ENCODE results near the gene MAS1.

The MAS1 gene

DNA sequence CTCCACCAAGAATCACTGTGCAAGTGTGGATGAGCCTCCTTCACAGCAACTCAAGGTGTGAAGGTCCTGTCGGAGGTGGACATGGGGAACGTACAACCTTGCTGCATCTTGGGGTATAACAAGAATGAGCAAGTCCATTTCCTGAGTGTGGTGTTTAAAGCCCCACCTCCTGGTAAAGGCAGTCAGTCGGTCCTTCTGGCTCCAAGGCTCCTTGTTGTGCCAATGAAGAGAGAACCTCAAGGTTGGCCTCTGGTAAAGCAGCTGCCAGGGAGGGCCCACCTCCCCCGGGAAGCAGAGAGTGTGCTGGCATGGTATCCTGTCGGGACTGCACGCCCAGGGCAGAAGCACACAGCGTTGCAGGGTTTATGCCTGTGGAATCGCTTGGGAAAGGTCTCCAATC is 12.4 kb upstream of the MAS1 start:
- Histone ChIP-seq H3K27ac (ENCODE audit: low read depth in 2 of 2, low read length in 2 of 2) (no peak overlapping the region), H3K9me3 (ENCODE audit: control insufficient read depth in 2 of 2, low read length in 2 of 2) (no peaks in the 10 kb centered on the region), H3K4me3 (ENCODE audit: low read length in 2 of 2) (no peak overlapping the region), H3K27me3 (ENCODE audit: control insufficient read depth in 2 of 2, insufficient read depth in 2 of 2, low read length in 2 of 2) (peaks cover 0 to 3% of the 10 kb centered on the region in 2 donors), H3K9ac (ENCODE audit: low read depth in 1 of 2, low read length in 2 of 2) (no peak overlapping the region), H3K4me1 (ENCODE audit: control insufficient read depth in 2 of 2, insufficient read depth in 2 of 2, low read length in 2 of 2) (no peaks in the 10 kb centered on the region), H3K36me3 (ENCODE audit: control insufficient read depth in 2 of 2, insufficient read depth in 2 of 2, low read length in 2 of 2) (no peaks in the 10 kb centered on the region)

DNA sequence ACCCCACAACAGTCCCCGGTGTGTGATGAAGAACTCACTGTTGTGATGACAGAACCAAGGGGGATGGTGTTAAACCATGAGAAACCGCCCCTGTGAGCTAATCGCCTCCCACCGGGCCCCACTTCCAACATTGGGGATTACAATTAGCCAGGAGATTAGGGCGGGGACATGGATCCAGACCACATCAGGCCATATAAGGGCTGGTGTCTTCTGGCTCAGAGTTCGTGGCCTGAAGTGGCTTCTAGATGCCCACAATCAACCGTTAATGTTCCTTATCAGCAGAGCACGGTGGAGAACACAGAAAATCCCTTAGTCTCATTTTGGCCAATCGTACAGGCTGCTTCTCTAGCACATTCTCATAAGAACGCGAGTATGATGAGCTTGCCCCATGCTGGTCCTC is 10.9 kb upstream of the MAS1 start:
- Histone ChIP-seq H3K4me3 (ENCODE audit: low read length in 2 of 2) (no peak overlapping the region), H3K9me3 (ENCODE audit: control insufficient read depth in 2 of 2, low read length in 2 of 2) (no peaks in the 10 kb centered on the region), H3K4me1 (ENCODE audit: control insufficient read depth in 2 of 2, insufficient read depth in 2 of 2, low read length in 2 of 2) (no peaks in the 10 kb centered on the region), H3K27me3 (ENCODE audit: control insufficient read depth in 2 of 2, insufficient read depth in 2 of 2, low read length in 2 of 2) (peaks cover 0 to 3% of the 10 kb centered on the region in 2 donors), H3K36me3 (ENCODE audit: control insufficient read depth in 2 of 2, insufficient read depth in 2 of 2, low read length in 2 of 2) (no peaks in the 10 kb centered on the region), H3K9ac (ENCODE audit: low read depth in 1 of 2, low read length in 2 of 2) (no peak overlapping the region), H3K27ac (ENCODE audit: low read depth in 2 of 2, low read length in 2 of 2) (no peak overlapping the region)

DNA sequence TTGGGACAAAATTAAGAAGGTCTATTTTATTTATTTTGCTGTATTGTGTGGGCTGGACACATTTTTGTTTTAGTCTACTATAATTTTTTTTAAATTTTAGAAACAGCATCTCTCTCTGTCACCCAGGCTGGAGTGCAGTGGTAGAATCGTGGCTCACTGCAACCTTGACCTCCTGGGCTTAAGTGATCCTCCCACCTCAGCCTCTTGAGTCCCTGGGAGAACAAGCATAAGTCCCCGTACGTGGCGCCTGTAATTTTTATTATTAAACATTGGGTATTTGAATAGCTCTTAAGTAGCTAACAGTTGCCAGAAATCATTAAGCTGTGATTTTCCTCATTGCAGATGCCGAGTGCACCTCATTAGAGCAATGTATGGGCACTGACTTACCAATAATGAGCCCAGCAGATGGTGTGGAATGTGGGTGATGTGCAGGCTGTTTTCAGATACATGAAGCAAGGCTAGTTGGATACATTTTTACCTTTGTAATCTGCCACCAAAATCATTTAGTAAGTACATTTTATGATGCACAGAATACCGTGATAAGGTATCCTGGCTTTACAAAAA is 10.3 kb upstream of the MAS1 start:
- no peak overlapping the region for H3K4me3 ChIP-seq (ENCODE audit: low read length in 2 of 2)

DNA sequence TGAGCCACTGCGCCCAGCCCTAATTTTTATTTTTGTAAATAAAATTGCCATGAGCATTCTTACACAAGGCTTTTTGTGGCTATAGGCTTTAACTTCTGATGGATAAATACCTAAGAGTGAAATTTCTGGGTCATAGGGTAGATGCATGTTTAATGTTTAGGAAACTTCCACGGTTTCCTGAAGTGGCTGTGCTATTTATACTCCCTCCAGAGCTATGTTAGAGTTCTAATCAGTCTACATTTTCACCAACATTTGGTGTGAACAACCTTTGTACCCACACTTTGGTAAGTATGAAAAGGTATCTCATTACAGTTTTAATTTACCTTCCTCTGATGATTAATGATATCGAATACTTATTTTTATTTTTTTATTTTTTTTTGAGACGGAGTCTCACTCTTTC is 6.1 kb upstream of the MAS1 start:
- H3K9me3 ChIP-seq (ENCODE audit: control insufficient read depth in 2 of 2, low read length in 2 of 2), result no peaks in the 10 kb centered on the region
- H3K4me3 ChIP-seq (ENCODE audit: low read length in 2 of 2), result no peak overlapping the region
- H3K36me3 ChIP-seq (ENCODE audit: control insufficient read depth in 2 of 2, insufficient read depth in 2 of 2, low read length in 2 of 2), result no peaks in the 10 kb centered on the region
- no peaks in the 10 kb centered on the region for H3K4me1 ChIP-seq (ENCODE audit: control insufficient read depth in 2 of 2, insufficient read depth in 2 of 2, low read length in 2 of 2)
- no peak overlapping the region for H3K27ac ChIP-seq (ENCODE audit: low read depth in 2 of 2, low read length in 2 of 2)
- peaks cover 0 to 9% of the 10 kb centered on the region in 2 donors for H3K27me3 ChIP-seq (ENCODE audit: control insufficient read depth in 2 of 2, insufficient read depth in 2 of 2, low read length in 2 of 2)
- no peak overlapping the region for H3K9ac ChIP-seq (ENCODE audit: low read depth in 1 of 2, low read length in 2 of 2)

More for the DNA sequence above, 10.3 kb upstream of the MAS1 start:
- Histone ChIP-seq H3K36me3 (ENCODE audit: control insufficient read depth in 2 of 2, insufficient read depth in 2 of 2, low read length in 2 of 2) (no peaks in the 10 kb centered on the region), H3K4me1 (ENCODE audit: control insufficient read depth in 2 of 2, insufficient read depth in 2 of 2, low read length in 2 of 2) (no peaks in the 10 kb centered on the region), H3K27ac (ENCODE audit: low read depth in 2 of 2, low read length in 2 of 2) (no peak overlapping the region), H3K9me3 (ENCODE audit: control insufficient read depth in 2 of 2, low read length in 2 of 2) (no peaks in the 10 kb centered on the region), H3K9ac (ENCODE audit: low read depth in 1 of 2, low read length in 2 of 2) (no peak overlapping the region), H3K27me3 (ENCODE audit: control insufficient read depth in 2 of 2, insufficient read depth in 2 of 2, low read length in 2 of 2) (peaks cover 0 to 3% of the 10 kb centered on the region in 2 donors)

DNA sequence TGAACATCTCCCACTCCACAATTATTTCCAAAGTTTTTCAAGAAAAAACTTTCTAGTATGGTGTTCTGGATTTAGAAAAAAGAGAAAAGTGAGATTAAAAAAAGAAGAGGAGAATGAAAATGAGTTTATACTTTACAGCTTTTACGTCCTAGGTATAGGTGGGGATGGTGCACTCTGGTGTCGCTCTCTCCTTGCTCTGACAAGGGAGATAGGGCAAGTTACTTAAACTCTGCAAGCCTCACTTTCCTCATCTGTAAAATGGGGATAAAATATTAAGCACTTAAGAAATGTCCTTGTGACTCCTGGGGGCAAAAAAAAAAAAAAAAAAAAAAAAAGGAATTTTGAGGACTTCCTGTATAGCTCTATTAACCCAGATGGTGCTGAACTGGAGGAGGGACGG is 4.5 kb upstream of the MAS1 start:
- Histone ChIP-seq H3K9me3 (ENCODE audit: control insufficient read depth in 2 of 2, low read length in 2 of 2) (no peaks in the 10 kb centered on the region), H3K27ac (ENCODE audit: low read depth in 2 of 2, low read length in 2 of 2) (no peak overlapping the region), H3K27me3 (ENCODE audit: control insufficient read depth in 2 of 2, insufficient read depth in 2 of 2, low read length in 2 of 2) (peaks cover 5 to 9% of the 10 kb centered on the region in 2 donors), H3K4me1 (ENCODE audit: control insufficient read depth in 2 of 2, insufficient read depth in 2 of 2, low read length in 2 of 2) (no peaks in the 10 kb centered on the region), H3K36me3 (ENCODE audit: control insufficient read depth in 2 of 2, insufficient read depth in 2 of 2, low read length in 2 of 2) (no peaks in the 10 kb centered on the region), H3K4me3 (ENCODE audit: low read length in 2 of 2) (no peak overlapping the region), H3K9ac (ENCODE audit: low read depth in 1 of 2, low read length in 2 of 2) (no peak overlapping the region)

DNA sequence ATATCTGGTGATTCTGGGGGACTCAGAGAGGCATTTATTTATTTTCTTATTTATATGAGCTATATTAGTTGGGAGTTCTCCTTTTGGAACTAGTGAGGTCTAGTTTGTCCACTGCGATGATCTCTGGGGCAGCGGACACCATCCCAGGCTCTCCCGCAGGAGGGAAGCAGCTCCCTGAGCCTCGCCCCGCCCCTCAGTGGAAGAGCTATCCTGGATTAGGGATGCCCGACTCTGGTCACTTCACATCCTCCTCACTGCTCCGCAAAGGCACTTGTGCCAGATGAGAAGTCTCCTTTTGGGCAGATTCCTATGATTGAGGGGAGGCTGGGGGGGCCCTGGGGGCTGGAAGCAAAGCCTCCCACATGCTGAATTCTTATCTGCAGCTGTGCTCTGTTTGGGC is 3.6 kb upstream of the MAS1 start:
- Histone ChIP-seq H3K9me3 (ENCODE audit: control insufficient read depth in 2 of 2, low read length in 2 of 2) (no peaks in the 10 kb centered on the region), H3K4me3 (ENCODE audit: low read length in 2 of 2) (no peak overlapping the region), H3K9ac (ENCODE audit: low read depth in 1 of 2, low read length in 2 of 2) (no peak overlapping the region), H3K36me3 (ENCODE audit: control insufficient read depth in 2 of 2, insufficient read depth in 2 of 2, low read length in 2 of 2) (no peaks in the 10 kb centered on the region), H3K27ac (ENCODE audit: low read depth in 2 of 2, low read length in 2 of 2) (no peak overlapping the region), H3K27me3 (ENCODE audit: control insufficient read depth in 2 of 2, insufficient read depth in 2 of 2, low read length in 2 of 2) (peaks cover 5 to 9% of the 10 kb centered on the region in 2 donors), H3K4me1 (ENCODE audit: control insufficient read depth in 2 of 2, insufficient read depth in 2 of 2, low read length in 2 of 2) (no peaks in the 10 kb centered on the region)

DNA sequence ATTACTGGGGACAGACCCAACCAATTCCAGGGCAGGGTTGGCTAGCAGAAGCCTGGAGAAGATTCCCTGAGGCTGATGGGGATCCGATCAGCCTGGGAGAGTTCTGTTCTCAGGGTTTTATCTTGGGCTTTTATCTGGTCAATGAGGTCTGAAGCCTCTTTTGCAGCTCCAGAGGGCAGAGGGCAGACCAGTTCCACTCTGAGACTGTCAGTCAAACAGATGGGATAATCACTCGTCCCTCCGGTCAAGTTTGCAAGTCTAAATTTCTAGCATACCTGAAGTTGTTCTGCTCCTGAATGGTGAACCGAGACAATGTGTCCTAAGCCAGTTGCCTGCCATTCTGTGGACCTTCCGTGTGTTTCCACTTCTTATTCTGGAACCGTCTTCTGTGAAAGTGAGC is 3.0 kb upstream of the MAS1 start:
- Histone ChIP-seq H3K9ac (ENCODE audit: low read depth in 1 of 2, low read length in 2 of 2) (no peak overlapping the region), H3K4me1 (ENCODE audit: control insufficient read depth in 2 of 2, insufficient read depth in 2 of 2, low read length in 2 of 2) (no peaks in the 10 kb centered on the region), H3K27me3 (ENCODE audit: control insufficient read depth in 2 of 2, insufficient read depth in 2 of 2, low read length in 2 of 2) (peaks cover 5 to 9% of the 10 kb centered on the region in 2 donors), H3K9me3 (ENCODE audit: control insufficient read depth in 2 of 2, low read length in 2 of 2) (no peaks in the 10 kb centered on the region), H3K27ac (ENCODE audit: low read depth in 2 of 2, low read length in 2 of 2) (no peak overlapping the region), H3K4me3 (ENCODE audit: low read length in 2 of 2) (no peak overlapping the region), H3K36me3 (ENCODE audit: control insufficient read depth in 2 of 2, insufficient read depth in 2 of 2, low read length in 2 of 2) (no peaks in the 10 kb centered on the region)

DNA sequence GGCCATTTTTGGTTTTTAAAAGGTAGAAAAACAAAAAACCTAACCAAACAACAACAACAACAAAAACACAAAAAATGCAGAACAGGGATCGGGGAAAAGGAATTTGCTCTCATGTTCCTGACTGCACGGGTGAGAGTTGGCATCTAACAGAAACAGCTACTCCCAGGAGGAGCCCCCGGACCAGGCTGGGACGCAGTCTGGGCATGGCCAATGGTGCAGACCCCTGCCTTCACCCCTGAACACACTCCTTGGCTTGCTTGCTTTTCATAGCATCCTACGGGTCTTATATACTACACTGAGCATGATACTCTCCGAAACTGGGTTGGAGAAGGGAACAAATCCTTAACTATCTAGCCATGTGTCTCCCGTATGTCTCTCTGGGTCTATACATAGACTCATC is 587 bp upstream of the MAS1 start:
- Histone ChIP-seq H3K27me3 (ENCODE audit: control insufficient read depth in 2 of 2, insufficient read depth in 2 of 2, low read length in 2 of 2) (peaks cover 8 to 9% of the 10 kb centered on the region in 2 donors), H3K4me1 (ENCODE audit: control insufficient read depth in 2 of 2, insufficient read depth in 2 of 2, low read length in 2 of 2) (no peaks in the 10 kb centered on the region), H3K9me3 (ENCODE audit: control insufficient read depth in 2 of 2, low read length in 2 of 2) (no peaks in the 10 kb centered on the region), H3K9ac (ENCODE audit: low read depth in 1 of 2, low read length in 2 of 2) (no peak overlapping the region), H3K27ac (ENCODE audit: low read depth in 2 of 2, low read length in 2 of 2) (no peak overlapping the region), H3K36me3 (ENCODE audit: control insufficient read depth in 2 of 2, insufficient read depth in 2 of 2, low read length in 2 of 2) (no peaks in the 10 kb centered on the region), H3K4me3 (ENCODE audit: low read length in 2 of 2) (no peak overlapping the region)

DNA sequence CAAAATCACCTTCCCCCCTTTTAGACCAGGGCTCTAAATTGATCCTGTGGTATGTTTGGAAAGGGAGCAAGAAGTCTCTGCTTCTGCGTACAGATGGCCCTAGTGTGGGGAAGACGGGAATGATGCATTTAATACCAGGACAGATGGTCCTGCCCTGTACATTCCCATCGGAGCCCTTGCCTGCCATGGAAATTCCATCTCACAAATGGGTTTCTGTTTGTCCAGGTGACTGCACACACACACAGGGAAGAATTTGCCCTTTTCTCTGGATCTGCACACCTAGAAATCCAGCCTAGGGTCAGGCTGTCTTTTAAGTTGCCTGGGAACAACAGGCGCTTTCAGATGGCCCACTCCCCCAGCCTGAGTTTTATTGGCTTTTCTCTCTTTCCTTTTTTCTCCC is 1.3 kb downstream of the MAS1 start:
- Histone ChIP-seq H3K9ac (ENCODE audit: low read depth in 1 of 2, low read length in 2 of 2) (no peak overlapping the region), H3K27me3 (ENCODE audit: control insufficient read depth in 2 of 2, insufficient read depth in 2 of 2, low read length in 2 of 2) (peaks cover 5 to 8% of the 10 kb centered on the region in 2 donors), H3K4me1 (ENCODE audit: control insufficient read depth in 2 of 2, insufficient read depth in 2 of 2, low read length in 2 of 2) (no peaks in the 10 kb centered on the region), H3K9me3 (ENCODE audit: control insufficient read depth in 2 of 2, low read length in 2 of 2) (no peaks in the 10 kb centered on the region), H3K36me3 (ENCODE audit: control insufficient read depth in 2 of 2, insufficient read depth in 2 of 2, low read length in 2 of 2) (no peaks in the 10 kb centered on the region), H3K4me3 (ENCODE audit: low read length in 2 of 2) (no peak overlapping the region), H3K27ac (ENCODE audit: low read depth in 2 of 2, low read length in 2 of 2) (no peak overlapping the region)

DNA sequence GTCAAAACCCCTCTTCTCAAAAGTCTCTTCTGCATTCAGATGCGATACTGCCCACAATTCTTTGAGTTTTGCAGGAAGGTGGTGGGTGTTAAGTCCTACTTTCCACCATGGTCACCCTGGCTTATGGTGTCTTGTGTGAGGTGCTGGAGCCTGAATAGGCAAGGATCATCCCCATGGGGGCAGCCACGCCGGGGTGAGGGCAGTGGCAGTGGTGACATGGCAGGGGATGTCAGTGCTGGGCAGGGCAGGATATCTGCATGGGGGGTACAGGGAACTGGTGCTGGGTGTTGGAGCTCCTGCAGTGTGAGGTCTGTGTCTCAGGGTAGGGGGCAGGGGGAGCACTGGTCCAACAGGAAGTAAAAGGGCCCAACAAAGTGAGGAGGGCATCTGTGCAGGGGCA is 2.3 kb downstream of the MAS1 start:
- H3K36me3 ChIP-seq (ENCODE audit: control insufficient read depth in 2 of 2, insufficient read depth in 2 of 2, low read length in 2 of 2), result no peaks in the 10 kb centered on the region
- H3K9ac ChIP-seq (ENCODE audit: low read depth in 1 of 2, low read length in 2 of 2), result no peak overlapping the region
- H3K27ac ChIP-seq (ENCODE audit: low read depth in 2 of 2, low read length in 2 of 2), result no peak overlapping the region
- no peak overlapping the region for H3K4me3 ChIP-seq (ENCODE audit: low read length in 2 of 2)
- H3K9me3 ChIP-seq (ENCODE audit: control insufficient read depth in 2 of 2, low read length in 2 of 2), result no peaks in the 10 kb centered on the region
- H3K27me3 ChIP-seq (ENCODE audit: control insufficient read depth in 2 of 2, insufficient read depth in 2 of 2, low read length in 2 of 2), result peaks cover under 1 to 8% of the 10 kb centered on the region in 2 donors
- H3K4me1 ChIP-seq (ENCODE audit: control insufficient read depth in 2 of 2, insufficient read depth in 2 of 2, low read length in 2 of 2), result no peaks in the 10 kb centered on the region

DNA sequence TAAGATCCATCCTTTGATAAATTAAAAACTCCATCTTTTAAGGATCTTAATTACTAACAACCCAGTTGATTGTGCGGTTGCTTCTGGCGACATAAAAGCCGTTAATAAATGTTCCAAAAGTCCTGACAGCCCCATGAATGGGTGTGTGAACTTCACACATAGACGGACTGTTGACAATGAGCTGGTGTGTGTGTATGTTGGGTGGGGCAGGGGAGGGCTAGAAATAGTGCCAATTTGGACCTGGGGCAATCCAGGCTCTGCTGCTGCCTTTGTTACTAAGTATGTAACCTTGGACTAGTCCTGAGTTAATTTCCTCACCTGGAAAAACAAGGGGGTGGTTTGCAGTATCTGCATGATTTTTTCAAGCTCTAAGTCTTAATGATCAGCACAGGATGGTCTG is 4.2 kb downstream of the MAS1 start:
- H3K9me3 ChIP-seq (ENCODE audit: control insufficient read depth in 2 of 2, low read length in 2 of 2), result no peaks in the 10 kb centered on the region
- H3K4me1 ChIP-seq (ENCODE audit: control insufficient read depth in 2 of 2, insufficient read depth in 2 of 2, low read length in 2 of 2), result no peaks in the 10 kb centered on the region
- peaks cover 0 to 8% of the 10 kb centered on the region in 2 donors for H3K27me3 ChIP-seq (ENCODE audit: control insufficient read depth in 2 of 2, insufficient read depth in 2 of 2, low read length in 2 of 2)

More for the DNA sequence above, 4.2 kb downstream of the MAS1 start:
- H3K9ac ChIP-seq (ENCODE audit: low read depth in 1 of 2, low read length in 2 of 2), result no peak overlapping the region
- no peaks in the 10 kb centered on the region for H3K36me3 ChIP-seq (ENCODE audit: control insufficient read depth in 2 of 2, insufficient read depth in 2 of 2, low read length in 2 of 2)
- H3K4me3 ChIP-seq (ENCODE audit: low read length in 2 of 2), result no peak overlapping the region
- H3K27ac ChIP-seq (ENCODE audit: low read depth in 2 of 2, low read length in 2 of 2), result no peak overlapping the region

All from mucosa of rectum (tissue), 2 donors.